ENCODE results near the gene HPCAL1. TPM values are rescaled to one million over a fixed set of nuclear protein-coding genes. Genes with fewer than 3 reads are reported as not detected.

The HPCAL1 gene
- total and polyA plus RNA-seq, 2 of the 4 experiments (the other 2 are of a cell fraction), result 8.2 to 33.7 TPM

DNA sequence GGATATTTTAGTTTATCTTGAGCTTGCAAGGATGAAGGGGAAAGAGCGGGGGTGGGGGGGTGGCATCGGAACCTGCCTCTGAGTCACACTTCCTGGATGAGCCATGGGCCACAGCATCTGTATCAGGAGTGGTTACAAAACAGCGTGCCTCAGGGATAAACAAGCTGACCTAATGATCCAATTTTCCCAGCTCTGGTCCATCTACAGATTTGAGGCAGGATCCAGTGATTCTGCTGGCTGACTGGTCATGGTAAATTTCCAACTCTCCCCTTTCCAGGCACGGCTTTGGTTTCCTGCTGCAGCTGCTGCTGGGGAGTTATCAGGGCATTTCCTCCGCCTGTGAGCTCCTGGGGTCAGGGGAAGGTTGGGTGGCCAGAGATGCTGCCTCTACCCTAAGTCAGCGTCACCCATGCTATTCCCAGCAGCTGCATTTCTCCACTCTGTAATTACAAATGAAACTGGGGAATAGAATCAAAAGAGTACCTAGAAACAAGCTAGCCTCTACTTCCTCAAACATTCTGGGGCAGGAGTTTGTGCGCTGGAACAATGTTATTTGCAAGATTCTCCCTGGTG, 4.7 kb upstream of the HPCAL1 start:
- Histone ChIP-seq H3K9me1 (ENCODE audit: insufficient read depth, low read length) (peaks cover 14% of the 10 kb centered on the region; the same call in 1 of the 2 replicates), H4K8ac (ENCODE audit: low read depth in 2 of 2, low read length in 2 of 2) (peak overlapping the region; percentile 53 to 93; a peak in 2 of 4 replicates), H3K56ac (ENCODE audit: extremely low read depth, insufficient read depth, low read length) (no peak overlapping the region; the same call in 1 of the 2 replicates), H3K4me2 (ENCODE audit: low read depth, low read length) (peak overlapping the region; percentile 1; the same call in 1 of the 2 replicates), H2BK20ac (ENCODE audit: low read depth, low read length) (peak overlapping the region; percentile 99), H2AK9ac (replicated peaks; ENCODE audit: low read depth, low read length, poor library complexity) (no peak overlapping the region), H2BK15ac (ENCODE audit: low read depth, low read length) (peak overlapping the region; percentile 79; the same call in 2 of the 3 replicates), H3K4me3 (ENCODE audit: insufficient read depth, low read depth, low read length) (no peak overlapping the region), H4K20me1 (ENCODE audit: insufficient read depth, low read length) (peaks cover under 1% of the 10 kb centered on the region; the same call in 1 of the 2 replicates), H3K14ac (replicated peaks; ENCODE audit: low read depth, low read length) (peak overlapping the region; percentile 17), H3K36me3 (ENCODE audit: control insufficient read depth, insufficient read depth, low read length) (no peaks in the 10 kb centered on the region), H3K27ac (ENCODE audit: insufficient read depth, low read length) (peak overlapping the region; percentile 73), H3K27me3 (ENCODE audit: control insufficient read depth, insufficient read depth, low read length) (no peaks in the 10 kb centered on the region), H2BK5ac (ENCODE audit: low read depth, low read length, poor library complexity, severe bottlenecking) (peak overlapping the region; percentile 44), H2BK120ac (ENCODE audit: low read depth, low read length) (peak overlapping the region; percentile 96; the same call in 1 of the 2 replicates), H2AK5ac (ENCODE audit: low read depth, low read length) (peak overlapping the region; percentile 97; the same call in 1 of the 2 replicates), H3K79me1 (ENCODE audit: low read depth in 1 of 2, low read length in 2 of 2) (peaks cover under 1% of the 10 kb centered on the region in 2 experiments; a peak in 2 of 4 replicates), H3K4me1 (ENCODE audit: control insufficient read depth, insufficient read depth, low read length) (peaks cover 5% of the 10 kb centered on the region; the same call in 1 of the 2 replicates), H3K18ac (ENCODE audit: low read depth, low read length) (no peak overlapping the region), H3K23ac (ENCODE audit: low read depth, low read length) (peak overlapping the region; percentile 21; the same call in 1 of the 2 replicates), H2AFZ (replicated peaks; ENCODE audit: low read length, poor library complexity) (peak overlapping the region; percentile 47), H4K5ac (ENCODE audit: low read depth, low read length) (no peak overlapping the region), H4K91ac (ENCODE audit: insufficient read depth, low read depth, low read length) (peak overlapping the region; percentile 93; the same call in 1 of the 2 replicates), H3K4ac (ENCODE audit: low read depth, low read length) (peak overlapping the region; percentile 92; the same call in 1 of the 2 replicates), H3K9ac (ENCODE audit: low read depth, low read length) (no peak overlapping the region), H3K9me3 (ENCODE audit: control insufficient read depth, insufficient read depth, low read length) (peaks cover 2% of the 10 kb centered on the region; the same call in 1 of the 2 replicates)
- ChIA-PET POLR2A (ENCODE audit: unreplicated experiment) (no interaction called here), CTCF (no interaction called here)
- no CpG with 5 or more reads among the region's 7 CpGs for WGBS, 2 experiments (ENCODE audit: extremely low coverage in 2 of 2, insufficient read length in 1 of 2)
- TF ChIP-seq NFE2L2 (IDR thresholded peaks at IDR 0.05; ENCODE audit: low read depth, low read length), result no peak
- no peak for TF ChIP-seq POLR2A (IDR thresholded peaks at IDR 0.05; ENCODE audit: low read depth, low read length)
- TF ChIP-seq FOS (IDR thresholded peaks at IDR 0.05; ENCODE audit: low read depth, low read length), result peak; percentile 93
- no peak for TF ChIP-seq CHD1 (IDR thresholded peaks at IDR 0.05; ENCODE audit: low read depth, low read length)
- peak; percentile 66; the same call in 1 of the 2 replicates for TF ChIP-seq BHLHE40 (IDR thresholded peaks at IDR 0.05; ENCODE audit: low read depth, low read length)
- TF ChIP-seq CEBPB (IDR thresholded peaks at IDR 0.05; ENCODE audit: low read depth, low read length), result peak; percentile 91
- TF ChIP-seq, protein P1, sequence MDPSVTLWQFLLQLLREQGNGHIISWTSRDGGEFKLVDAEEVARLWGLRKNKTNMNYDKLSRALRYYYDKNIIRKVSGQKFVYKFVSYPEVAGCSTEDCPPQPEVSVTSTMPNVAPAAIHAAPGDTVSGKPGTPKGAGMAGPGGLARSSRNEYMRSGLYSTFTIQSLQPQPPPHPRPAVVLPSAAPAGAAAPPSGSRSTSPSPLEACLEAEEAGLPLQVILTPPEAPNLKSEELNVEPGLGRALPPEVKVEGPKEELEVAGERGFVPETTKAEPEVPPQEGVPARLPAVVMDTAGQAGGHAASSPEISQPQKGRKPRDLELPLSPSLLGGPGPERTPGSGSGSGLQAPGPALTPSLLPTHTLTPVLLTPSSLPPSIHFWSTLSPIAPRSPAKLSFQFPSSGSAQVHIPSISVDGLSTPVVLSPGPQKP (IDR thresholded peaks at IDR 0.05; ENCODE audit: borderline replicate concordance, low read depth, low read length), result no peak
- TF ChIP-seq MAZ (IDR thresholded peaks at IDR 0.05; ENCODE audit: borderline replicate concordance, low read depth, low read length), result peak; percentile 68; the same call in 1 of the 2 replicates
- TF ChIP-seq, protein P2, sequence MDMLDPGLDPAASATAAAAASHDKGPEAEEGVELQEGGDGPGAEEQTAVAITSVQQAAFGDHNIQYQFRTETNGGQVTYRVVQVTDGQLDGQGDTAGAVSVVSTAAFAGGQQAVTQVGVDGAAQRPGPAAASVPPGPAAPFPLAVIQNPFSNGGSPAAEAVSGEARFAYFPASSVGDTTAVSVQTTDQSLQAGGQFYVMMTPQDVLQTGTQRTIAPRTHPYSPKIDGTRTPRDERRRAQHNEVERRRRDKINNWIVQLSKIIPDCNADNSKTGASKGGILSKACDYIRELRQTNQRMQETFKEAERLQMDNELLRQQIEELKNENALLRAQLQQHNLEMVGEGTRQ (IDR thresholded peaks at IDR 0.05; ENCODE audit: low read depth, low read length), result no peak
- TF ChIP-seq MAFK (IDR thresholded peaks at IDR 0.05; ENCODE audit: low read depth, low read length), result peak; percentile 45; the same call in 1 of the 2 replicates
- TF ChIP-seq, protein P3, sequence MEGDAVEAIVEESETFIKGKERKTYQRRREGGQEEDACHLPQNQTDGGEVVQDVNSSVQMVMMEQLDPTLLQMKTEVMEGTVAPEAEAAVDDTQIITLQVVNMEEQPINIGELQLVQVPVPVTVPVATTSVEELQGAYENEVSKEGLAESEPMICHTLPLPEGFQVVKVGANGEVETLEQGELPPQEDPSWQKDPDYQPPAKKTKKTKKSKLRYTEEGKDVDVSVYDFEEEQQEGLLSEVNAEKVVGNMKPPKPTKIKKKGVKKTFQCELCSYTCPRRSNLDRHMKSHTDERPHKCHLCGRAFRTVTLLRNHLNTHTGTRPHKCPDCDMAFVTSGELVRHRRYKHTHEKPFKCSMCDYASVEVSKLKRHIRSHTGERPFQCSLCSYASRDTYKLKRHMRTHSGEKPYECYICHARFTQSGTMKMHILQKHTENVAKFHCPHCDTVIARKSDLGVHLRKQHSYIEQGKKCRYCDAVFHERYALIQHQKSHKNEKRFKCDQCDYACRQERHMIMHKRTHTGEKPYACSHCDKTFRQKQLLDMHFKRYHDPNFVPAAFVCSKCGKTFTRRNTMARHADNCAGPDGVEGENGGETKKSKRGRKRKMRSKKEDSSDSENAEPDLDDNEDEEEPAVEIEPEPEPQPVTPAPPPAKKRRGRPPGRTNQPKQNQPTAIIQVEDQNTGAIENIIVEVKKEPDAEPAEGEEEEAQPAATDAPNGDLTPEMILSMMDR (conservative IDR thresholded peaks at IDR 0.05; ENCODE audit: low read depth, low read length), result no peak
- TF ChIP-seq RCOR1 (IDR thresholded peaks at IDR 0.05; ENCODE audit: insufficient replicate concordance, low read length), result peak; percentile 81
- intact Hi-C loops (cut with micrococcal nuclease), result no loop called here
- in situ Hi-C loops (cut with MboI; ENCODE audit: low sequenced_read_pairs), result no loop called here
- dilution Hi-C loops (cut with HindIII; ENCODE audit: low sequenced_read_pairs, unreplicated experiment), result no loop called here
- DNase-seq (peak; percentile 97), ATAC-seq (ENCODE audit: low read depth) (peak; percentile 56)
- no TSS peak for BruUV-seq (replicated peaks)
